ENCODE measurements around the gene TTLL8.

GRCh38 chr22:50022171-50022819 lies 35.8 kb downstream of the TTLL8 start:
- TF ChIP-seq EZH2 (IDR thresholded peaks at IDR 0.05; ENCODE audit: borderline replicate concordance, insufficient read depth, low read length, poor library complexity, severe bottlenecking) (no peak), RAD21 (conservative IDR thresholded peaks at IDR 0.05) (no peak), CTCF (IDR thresholded peaks at IDR 0.05; ENCODE audit: poor library complexity, severe bottlenecking) (no peak), SMC3 (conservative IDR thresholded peaks at IDR 0.05; ENCODE audit: poor library complexity) (no peak), MXI1 (conservative IDR thresholded peaks at IDR 0.05; ENCODE audit: poor library complexity, severe bottlenecking) (no peak), EP300 (conservative IDR thresholded peaks at IDR 0.05; ENCODE audit: poor library complexity, severe bottlenecking) (no peak)
